NK-92 (cell line): ENCODE measurements around the gene SOCS6.

Source experiments
- DNase-seq: peaks from one replicate; lab custom pipeline; 2025; ENCODE audit not compliant: unreplicated experiment; lab: John Stamatoyannopoulos, UW

SOCS6 gene

GRCh38 chr18:70288171-70288850 is 534 bp upstream of the SOCS6 start:
- DNase-seq = no peak

GRCh38 chr18:70289351-70290312 is 787 bp downstream of the SOCS6 start:
- DNase-seq = no peak

- no peak for DNase-seq
These were observed 1.8 kb downstream of the SOCS6 start for GRCh38 chr18:70290482-70291294.

- no peak for DNase-seq
These were observed 2.4 kb downstream of the SOCS6 start for GRCh38 chr18:70291295-70291574.

- no peak for DNase-seq
These were observed 3.8 kb downstream of the SOCS6 start for GRCh38 chr18:70292628-70293027.

GRCh38 chr18:70293166-70293565 is 4.3 kb downstream of the SOCS6 start:
- no peak for DNase-seq

GRCh38 chr18:70294471-70295191 is 5.8 kb downstream of the SOCS6 start:
- DNase-seq = no peak

- DNase-seq = no peak
These were observed 6.6 kb downstream of the SOCS6 start for GRCh38 chr18:70295192-70296188.

- DNase-seq = no peak
These were observed 7.4 kb downstream of the SOCS6 start for GRCh38 chr18:70296289-70296688.

- DNase-seq = no peak
These were observed 7.9 kb downstream of the SOCS6 start for GRCh38 chr18:70296781-70297180.

GRCh38 chr18:70299393-70299792 is 10.5 kb downstream of the SOCS6 start:
- no peak for DNase-seq

GRCh38 chr18:70301667-70302066 is 12.8 kb downstream of the SOCS6 start:
- DNase-seq = no peak

GRCh38 chr18:70308555-70309294 is 19.9 kb downstream of the SOCS6 start:
- no peak for DNase-seq

GRCh38 chr18:70310560-70311320 is 21.9 kb downstream of the SOCS6 start:
- DNase-seq = no peak

GRCh38 chr18:70311726-70312125 is 22.9 kb downstream of the SOCS6 start:
- DNase-seq = no peak

- DNase-seq = no peak
These were observed 24.8 kb downstream of the SOCS6 start for GRCh38 chr18:70313640-70314039.

- DNase-seq = no peak
These were observed 25.4 kb downstream of the SOCS6 start for GRCh38 chr18:70314151-70314782.

- DNase-seq = no peak
These were observed 30.3 kb downstream of the SOCS6 start for GRCh38 chr18:70319187-70319586.
